ENCODE measurements around the gene AKAP6. TPM values are rescaled to one million over a fixed set of nuclear protein-coding genes. Genes with fewer than 3 reads are reported as not detected.

The AKAP6 gene
- total RNA-seq, 1 donor from 2014 or later = 2.8 TPM

DNA sequence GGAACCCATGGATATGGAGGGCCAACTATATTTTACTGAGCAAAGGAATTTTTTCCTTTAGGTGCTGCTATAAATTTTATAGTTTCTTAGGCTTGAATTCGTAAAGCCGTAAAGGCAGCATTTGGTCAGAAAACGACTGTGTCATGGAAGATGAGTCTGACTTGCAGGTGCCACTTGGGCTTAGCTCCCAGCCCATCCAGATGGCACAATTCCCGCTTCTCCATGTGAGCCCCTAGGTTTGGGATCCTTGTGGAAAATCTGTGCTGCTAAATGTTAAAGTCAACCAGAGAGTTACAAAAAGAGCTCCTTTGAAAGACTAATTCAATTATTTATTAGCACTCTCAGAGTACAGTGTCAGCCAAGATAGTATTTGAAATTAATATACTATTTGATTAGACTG lies 489.5 kb downstream of the AKAP6 start:
- DNase-seq (ENCODE audit: low read depth) (no peak), FAIRE-seq (no peak)
- H3K9me3 ChIP-seq (ENCODE audit: insufficient read depth, low read depth, low read length) = no peaks in the 10 kb centered on the region
- H3K4me2 ChIP-seq (ENCODE audit: low read length) = no peak overlapping the region
- H3K36me3 ChIP-seq (ENCODE audit: insufficient read depth, low read length) = no peaks in the 10 kb centered on the region
- no peak overlapping the region for H3K4me3 Mint-ChIP-seq (ENCODE audit: unreplicated experiment)
- no peaks in the 10 kb centered on the region for H3K4me1 Mint-ChIP-seq (ENCODE audit: low read depth, unreplicated experiment)
- no peaks in the 10 kb centered on the region for H3K9me3 Mint-ChIP-seq (ENCODE audit: unreplicated experiment)
- H4K20me1 ChIP-seq (ENCODE audit: insufficient read depth, low read length) = no peaks in the 10 kb centered on the region
- no peak overlapping the region for H3K9ac ChIP-seq (ENCODE audit: low read length)
- H2AFZ ChIP-seq (ENCODE audit: low read depth, low read length) = no peak overlapping the region
- no peak overlapping the region for H3K27ac ChIP-seq (ENCODE audit: low read depth, low read length)
- TF ChIP-seq, protein P1, sequence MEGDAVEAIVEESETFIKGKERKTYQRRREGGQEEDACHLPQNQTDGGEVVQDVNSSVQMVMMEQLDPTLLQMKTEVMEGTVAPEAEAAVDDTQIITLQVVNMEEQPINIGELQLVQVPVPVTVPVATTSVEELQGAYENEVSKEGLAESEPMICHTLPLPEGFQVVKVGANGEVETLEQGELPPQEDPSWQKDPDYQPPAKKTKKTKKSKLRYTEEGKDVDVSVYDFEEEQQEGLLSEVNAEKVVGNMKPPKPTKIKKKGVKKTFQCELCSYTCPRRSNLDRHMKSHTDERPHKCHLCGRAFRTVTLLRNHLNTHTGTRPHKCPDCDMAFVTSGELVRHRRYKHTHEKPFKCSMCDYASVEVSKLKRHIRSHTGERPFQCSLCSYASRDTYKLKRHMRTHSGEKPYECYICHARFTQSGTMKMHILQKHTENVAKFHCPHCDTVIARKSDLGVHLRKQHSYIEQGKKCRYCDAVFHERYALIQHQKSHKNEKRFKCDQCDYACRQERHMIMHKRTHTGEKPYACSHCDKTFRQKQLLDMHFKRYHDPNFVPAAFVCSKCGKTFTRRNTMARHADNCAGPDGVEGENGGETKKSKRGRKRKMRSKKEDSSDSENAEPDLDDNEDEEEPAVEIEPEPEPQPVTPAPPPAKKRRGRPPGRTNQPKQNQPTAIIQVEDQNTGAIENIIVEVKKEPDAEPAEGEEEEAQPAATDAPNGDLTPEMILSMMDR (IDR thresholded peaks at IDR 0.05; ENCODE audit: insufficient read depth, low read depth, low read length) = no peak
- TF ChIP-seq EZH2 (IDR thresholded peaks at IDR 0.05; ENCODE audit: insufficient read depth, low read length) = no peak
- H3K27ac Mint-ChIP-seq (ENCODE audit: unreplicated experiment) = no peak overlapping the region
- no peaks in the 10 kb centered on the region for H3K79me2 ChIP-seq (ENCODE audit: insufficient read depth, low read length)
- H3K4me1 ChIP-seq (ENCODE audit: insufficient read depth, low read length) = no peaks in the 10 kb centered on the region
- H3K27me3 Mint-ChIP-seq (ENCODE audit: low read depth, unreplicated experiment) = peaks cover 8% of the 10 kb centered on the region
- H3K36me3 Mint-ChIP-seq (ENCODE audit: low read depth, unreplicated experiment) = no peaks in the 10 kb centered on the region
- H3K4me3 ChIP-seq (ENCODE audit: insufficient read depth, low read depth, low read length) = no peak overlapping the region
- H3K27me3 ChIP-seq (ENCODE audit: insufficient read depth, low read length) = no peaks in the 10 kb centered on the region

DNA sequence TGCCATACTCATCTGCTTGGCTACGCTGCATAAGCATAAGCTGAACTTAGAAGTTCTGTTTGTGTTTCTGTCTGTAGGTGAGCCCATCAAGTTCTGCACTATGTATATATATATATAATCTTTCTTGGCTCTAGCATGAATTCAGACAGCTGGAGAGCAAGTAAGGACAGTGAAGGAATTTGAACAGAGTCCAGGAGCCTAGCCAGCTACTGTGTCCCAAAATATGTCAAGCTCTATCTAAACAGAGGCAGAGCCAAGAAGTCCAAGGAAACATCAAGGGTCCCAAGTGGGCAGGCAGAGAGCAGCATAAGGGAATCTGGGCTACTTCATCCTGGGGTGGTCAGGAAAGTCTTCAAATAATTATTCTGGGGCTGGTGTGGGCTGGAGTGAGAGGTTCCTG lies 491.1 kb downstream of the AKAP6 start:
- no peak for FAIRE-seq
- H3K36me3 ChIP-seq (ENCODE audit: insufficient read depth, low read length) = no peaks in the 10 kb centered on the region
- no peaks in the 10 kb centered on the region for H4K20me1 ChIP-seq (ENCODE audit: insufficient read depth, low read length)
- TF ChIP-seq, protein P1 (IDR thresholded peaks at IDR 0.05; ENCODE audit: insufficient read depth, low read depth, low read length) = no peak
- no peak for TF ChIP-seq EZH2 (IDR thresholded peaks at IDR 0.05; ENCODE audit: insufficient read depth, low read length)
- no peak overlapping the region for H3K4me3 ChIP-seq (ENCODE audit: insufficient read depth, low read depth, low read length)
- no peak overlapping the region for H3K9ac ChIP-seq (ENCODE audit: low read length)
- DNase-seq (ENCODE audit: low read depth) = no peak
- no peaks in the 10 kb centered on the region for H3K79me2 ChIP-seq (ENCODE audit: insufficient read depth, low read length)
- Mint-ChIP-seq H3K27me3 (ENCODE audit: low read depth, unreplicated experiment) (peaks cover 5% of the 10 kb centered on the region), H3K4me1 (ENCODE audit: low read depth, unreplicated experiment) (no peaks in the 10 kb centered on the region), H3K4me3 (ENCODE audit: unreplicated experiment) (no peak overlapping the region), H3K9me3 (ENCODE audit: unreplicated experiment) (no peaks in the 10 kb centered on the region), H3K36me3 (ENCODE audit: low read depth, unreplicated experiment) (no peaks in the 10 kb centered on the region), H3K27ac (ENCODE audit: unreplicated experiment) (no peak overlapping the region)
- no peaks in the 10 kb centered on the region for H3K4me1 ChIP-seq (ENCODE audit: insufficient read depth, low read length)
- no peak overlapping the region for H3K27ac ChIP-seq (ENCODE audit: low read depth, low read length)
- no peaks in the 10 kb centered on the region for H3K27me3 ChIP-seq (ENCODE audit: insufficient read depth, low read length)
- no peak overlapping the region for H2AFZ ChIP-seq (ENCODE audit: low read depth, low read length)
- no peaks in the 10 kb centered on the region for H3K9me3 ChIP-seq (ENCODE audit: insufficient read depth, low read depth, low read length)
- no peak overlapping the region for H3K4me2 ChIP-seq (ENCODE audit: low read length)

DNA sequence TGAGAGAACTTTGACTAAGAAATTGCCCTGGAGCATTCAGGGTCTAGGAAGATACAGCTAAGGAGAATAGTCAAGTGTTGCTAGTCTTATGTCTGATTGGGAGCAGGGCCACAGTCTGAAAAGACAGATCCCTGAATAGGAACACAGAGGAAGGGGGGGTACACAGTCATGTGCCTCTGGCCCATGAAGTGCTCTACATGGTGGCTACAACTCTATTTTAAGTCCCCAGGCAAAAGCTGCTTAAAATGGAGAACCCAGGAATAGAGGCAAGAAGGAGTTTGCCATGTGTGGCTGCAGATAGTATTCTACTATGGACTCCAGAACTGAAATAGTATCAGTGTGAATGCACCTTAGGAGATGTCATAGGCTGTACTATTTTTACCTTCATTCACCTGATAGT lies 491.6 kb downstream of the AKAP6 start:
- Histone ChIP-seq H4K20me1 (ENCODE audit: insufficient read depth, low read length) (no peaks in the 10 kb centered on the region), H3K36me3 (ENCODE audit: insufficient read depth, low read length) (no peaks in the 10 kb centered on the region), H3K27me3 (ENCODE audit: insufficient read depth, low read length) (no peaks in the 10 kb centered on the region), H3K4me1 (ENCODE audit: insufficient read depth, low read length) (no peaks in the 10 kb centered on the region), H3K4me3 (ENCODE audit: insufficient read depth, low read depth, low read length) (no peak overlapping the region), H3K27ac (ENCODE audit: low read depth, low read length) (no peak overlapping the region), H3K9me3 (ENCODE audit: insufficient read depth, low read depth, low read length) (no peaks in the 10 kb centered on the region), H3K9ac (ENCODE audit: low read length) (no peak overlapping the region), H2AFZ (ENCODE audit: low read depth, low read length) (no peak overlapping the region), H3K4me2 (ENCODE audit: low read length) (no peak overlapping the region), H3K79me2 (ENCODE audit: insufficient read depth, low read length) (no peaks in the 10 kb centered on the region)
- Mint-ChIP-seq H3K4me1 (ENCODE audit: low read depth, unreplicated experiment) (no peaks in the 10 kb centered on the region), H3K36me3 (ENCODE audit: low read depth, unreplicated experiment) (no peaks in the 10 kb centered on the region), H3K27ac (ENCODE audit: unreplicated experiment) (no peak overlapping the region), H3K4me3 (ENCODE audit: unreplicated experiment) (no peak overlapping the region), H3K9me3 (ENCODE audit: unreplicated experiment) (no peaks in the 10 kb centered on the region), H3K27me3 (ENCODE audit: low read depth, unreplicated experiment) (peaks cover 5% of the 10 kb centered on the region)
- DNase-seq (ENCODE audit: low read depth) = no peak
- TF ChIP-seq EZH2 (IDR thresholded peaks at IDR 0.05; ENCODE audit: insufficient read depth, low read length) = no peak
- TF ChIP-seq, protein P1 (IDR thresholded peaks at IDR 0.05; ENCODE audit: insufficient read depth, low read depth, low read length) = no peak
- FAIRE-seq = no peak
